HCT116 (cell line): ENCODE measurements around the gene IAH1. TPM values are rescaled to one million over a fixed set of nuclear protein-coding genes. Genes with fewer than 3 reads are reported as not detected.

Experiments
- ATAC-seq: fragments of 200-7000 bp; cut with Tn5 transposase; 2 replicates; pipeline ENCODE4 v1.9.1; 2020; ENCODE audit warnings: mild to moderate bottlenecking, moderate library complexity
- BruUV-seq: library from RNA; stranded (reverse); fragments of 400-500 nt; replicated peaks from 2 replicates; lab custom pipeline; 2021; lab: Mats Ljungman, UMichigan
- CTCF ChIA-PET: fragments of 300-600 bp; sonication (Branson Sonifier 250); formaldehyde crosslinking; loops from one replicate; lab custom pipeline; 2021; ENCODE audit warnings: antibody characterized with exemption; lab: Charles Lee
- POLR2A ChIA-PET: fragments of 300-600, 350-600 bp; sonication (Branson Sonifier 250); formaldehyde crosslinking; loops from one replicate; lab custom pipeline; 2021; ENCODE audit warnings: antibody characterized with exemption; lab: Charles Lee
- RAD21 ChIA-PET, 2 experiments: fragments of 300-600 bp; sonication (Branson Sonifier 250); formaldehyde crosslinking; loops; one replicate each; lab custom pipeline; 2023; ENCODE audit warnings: low total read pairs in 2 of 2; ENCODE audit not compliant: uncharacterized antibody in 2 of 2, unreplicated experiment in 2 of 2, low non-redundant PET in 1 of 2; lab: Charles Lee
- DNase-seq: peaks from one replicate; pipeline ENCODE4 v3.0.0-alpha.2; 2010; ENCODE audit warnings: low read depth, low spot score
- H2AFZ ChIP-seq: fragments of 200-600 bp; shearing (Covaris generic), sonication (generic); 2 replicates; pipeline ENCODE4 v1.6.1; 2017; ENCODE audit warnings: low read depth, mixed run types, mixed read lengths, antibody characterized with exemption, low read length; ENCODE audit not compliant: poor library complexity, severe bottlenecking
- H3K27ac ChIP-seq: 2 replicates; pipeline ENCODE4 v1.5.1; 2012; ENCODE audit warnings: low read depth, low read length
- H3K27me3 ChIP-seq: fragments of 200-600 bp; sonication (generic); 2 replicates; pipeline ENCODE4 v1.6.1; 2016; ENCODE audit warnings: mixed run types, low read length, mixed read lengths; ENCODE audit not compliant: insufficient read depth
- H3K36me3 ChIP-seq, 2 experiments: fragments of 200-500 bp in 1 of 2; fragments of 200-600 bp in 1 of 2; sonication (Bioruptor generic) in 1 of 2; sonication (generic) in 1 of 2; 2 replicates each; pipeline versions ENCODE4 v1.5.1 to v1.6.1; 2014 to 2016; ENCODE audit warnings: low read length in 2 of 2, inconsistent platforms in 1 of 2, mixed read lengths in 1 of 2, mixed run types in 1 of 2; ENCODE audit not compliant: insufficient read depth in 2 of 2, control insufficient read depth in 1 of 2
- H3K4me1 ChIP-seq, 2 experiments: fragments of 200-600 bp in 1 of 2; sonication (generic) in 1 of 2; 2 replicates each; pipeline versions ENCODE4 v1.5.1 to v1.6.1; 2012 to 2017; ENCODE audit warnings: low read length in 2 of 2, inconsistent platforms in 1 of 2, mild to moderate bottlenecking in 1 of 2, mixed read lengths in 1 of 2, mixed run types in 1 of 2, moderate library complexity in 1 of 2; ENCODE audit not compliant: insufficient read depth in 2 of 2, control insufficient read depth in 1 of 2
- H3K4me2 ChIP-seq: fragments of 200-600 bp; sonication (generic); 2 replicates; pipeline ENCODE4 v1.6.1; 2017; ENCODE audit warnings: mixed run types, low read length, mixed read lengths
- H3K4me3 ChIP-seq, 2 experiments: fragments of 200-600 bp in 1 of 2; sonication (generic) in 1 of 2; replicated peaks in 1 of 2; 2 replicates each; pipeline ENCODE4 v1.5.1; 2011 to 2016; ENCODE audit warnings: low read length in 2 of 2, control low read depth in 1 of 2, low read depth in 1 of 2, mild to moderate bottlenecking in 1 of 2, mixed read lengths in 1 of 2, mixed run types in 1 of 2
- H3K79me2 ChIP-seq: fragments of 200-600 bp; sonication (generic); 2 replicates; pipeline ENCODE4 v1.6.1; 2017; ENCODE audit warnings: mild to moderate bottlenecking, mixed run types, low read length, moderate library complexity, mixed read lengths; ENCODE audit not compliant: insufficient read depth
- H3K9ac ChIP-seq: fragments of 200-600 bp; sonication (generic); 2 replicates; pipeline ENCODE4 v1.6.1; 2016; ENCODE audit warnings: low read length, mixed read lengths
- H3K9me2 ChIP-seq: fragments of 200-600 bp; sonication (generic), shearing (Covaris generic); 2 replicates; pipeline ENCODE4 v1.6.1; 2017; ENCODE audit warnings: mixed run types, mild to moderate bottlenecking, moderate library complexity; ENCODE audit not compliant: insufficient read depth
- H3K9me3 ChIP-seq, 2 experiments: fragments of 200-500 bp in 1 of 2; fragments of 200-600 bp in 1 of 2; sonication (Bioruptor generic) in 1 of 2; sonication (generic) in 1 of 2; 2 replicates each; pipeline ENCODE4 v1.6.1; 2014 to 2017; ENCODE audit warnings: low read length in 2 of 2, mixed read lengths in 2 of 2, inconsistent platforms in 1 of 2, low read depth in 1 of 2, mild to moderate bottlenecking in 1 of 2, mixed run types in 1 of 2, moderate library complexity in 1 of 2; ENCODE audit not compliant: control insufficient read depth in 1 of 2, insufficient read depth in 1 of 2
- H4K20me1 ChIP-seq: fragments of 200-600 bp; sonication (generic), shearing (Covaris generic); 2 replicates; pipeline ENCODE4 v1.6.1; 2017; ENCODE audit warnings: mixed run types, mild to moderate bottlenecking, moderate library complexity; ENCODE audit not compliant: insufficient read depth
- CBX3 ChIP-seq: IDR thresholded peaks from 2 replicates; pipeline ENCODE4 v1.6.1; 2012; ENCODE audit warnings: low read depth
- EGR1 ChIP-seq: IDR thresholded peaks from 2 replicates; pipeline ENCODE4 v1.6.1; 2012; ENCODE audit warnings: low read depth
- ELF1 ChIP-seq: IDR thresholded peaks from 2 replicates; pipeline ENCODE4 v1.6.1; 2012; ENCODE audit warnings: low read depth, borderline replicate concordance
- EZH2 ChIP-seq: fragments of 200-600 bp; sonication (generic); IDR thresholded peaks from 2 replicates; pipeline ENCODE4 v1.6.1; 2017; ENCODE audit warnings: antibody characterized with exemption, mixed run types
- EZH2phosphoT487 ChIP-seq: fragments of 200-600 bp; IDR thresholded peaks from 2 replicates; pipeline ENCODE4 v1.6.1; 2018; ENCODE audit warnings: antibody characterized with exemption, borderline replicate concordance
- FOSL1 ChIP-seq: IDR thresholded peaks from 2 replicates; pipeline ENCODE4 v1.6.1; 2012; ENCODE audit warnings: low read depth
- POLR2A ChIP-seq: IDR thresholded peaks from 2 replicates; pipeline ENCODE4 v1.7.0; 2011; ENCODE audit warnings: borderline replicate concordance; ENCODE audit not compliant: insufficient read depth, insufficient read length; ENCODE audit errors: extremely low read depth
- RAD21 ChIP-seq: IDR thresholded peaks from 2 replicates; pipeline ENCODE4 v1.6.1; 2012; ENCODE audit warnings: low read depth, mild to moderate bottlenecking
- SP1 ChIP-seq: IDR thresholded peaks from 2 replicates; pipeline ENCODE4 v1.6.1; 2012; ENCODE audit warnings: low read depth
- SRF ChIP-seq: IDR thresholded peaks from 2 replicates; pipeline ENCODE4 v1.6.1; 2012; ENCODE audit warnings: low read depth
- YY1 ChIP-seq: IDR thresholded peaks from 2 replicates; pipeline ENCODE4 v1.6.1; 2011; ENCODE audit warnings: low read length, low read depth, moderate library complexity, mild to moderate bottlenecking; ENCODE audit not compliant: insufficient replicate concordance; ENCODE audit errors: extremely low read depth
- ZFX ChIP-seq: fragments of 450-650 bp; IDR thresholded peaks from 2 replicates; pipeline ENCODE4 v1.6.1; 2017
- intact Hi-C: fragments of 100-400 bp; cut with micrococcal nuclease; formaldehyde crosslinking; loops from 2 replicates; pipeline ENCODE4 v1.10.0; 2022
- total RNA-seq: library from RNA; stranded (reverse); gene quantifications from one replicate; pipeline ENCODE4 v1.2.1, GENCODE V29; 2021; ENCODE audit not compliant: unreplicated experiment
- TF ChIP-seq, protein P1 (sequence below): IDR thresholded peaks from 2 replicates; pipeline ENCODE4 v1.6.1; 2011; ENCODE audit warnings: mild to moderate bottlenecking, low read length, moderate library complexity; ENCODE audit not compliant: insufficient replicate concordance; ENCODE audit errors: extremely low read depth
- TF ChIP-seq, protein P2 (sequence below), 3 experiments: fragments of 200-600 bp in 1 of 3; sonication (generic) in 1 of 3; IDR thresholded peaks in 2 of 3; conservative IDR thresholded peaks in 1 of 3; 2 replicates each; pipeline ENCODE4 v1.5.1; 2012 to 2017; ENCODE audit warnings: low read depth in 2 of 3, low read length in 2 of 3, antibody characterized with exemption in 1 of 3, borderline replicate concordance in 1 of 3, control low read depth in 1 of 3, mild to moderate bottlenecking in 1 of 3, mixed read lengths in 1 of 3, mixed run types in 1 of 3, moderate library complexity in 1 of 3; ENCODE audit not compliant: insufficient read depth in 1 of 3
- TF ChIP-seq, protein P3 (sequence below): IDR thresholded peaks from 2 replicates; pipeline ENCODE4 v1.6.1; 2012; ENCODE audit warnings: low read depth
- TF ChIP-seq, protein P4 (sequence below): IDR thresholded peaks from 2 replicates; pipeline ENCODE4 v1.6.1; 2012

Gene IAH1
- total RNA-seq, 1 experiment from 2014 or later: 35.1 TPM

DNA sequence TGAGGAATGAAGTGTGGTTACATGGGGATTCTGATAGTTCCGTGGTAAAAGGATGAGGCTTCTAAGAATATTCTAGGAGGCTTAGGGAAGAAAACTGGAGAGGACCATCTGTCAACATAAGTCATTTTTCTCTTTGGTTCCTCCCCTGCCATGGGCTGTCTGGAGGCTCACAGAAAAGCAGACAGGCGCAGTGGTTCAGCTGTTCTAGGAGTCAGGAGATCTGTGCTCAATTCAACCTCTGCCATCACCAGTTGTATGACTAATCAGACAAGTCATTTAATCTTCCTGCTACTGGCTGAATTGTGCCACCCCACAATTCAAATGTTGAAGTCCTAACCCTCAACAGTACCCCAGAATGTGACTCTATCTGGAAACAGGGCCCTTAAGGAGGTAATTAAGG, 44.9 kb downstream of the IAH1 start:
- Histone ChIP-seq H3K36me3 (peaks cover 10 to 11% of the 10 kb centered on the region in 2 experiments; a peak in 3 of 4 replicates), H3K4me3 (no peak overlapping the region), H3K27ac (no peak overlapping the region), H2AFZ (no peak overlapping the region), H3K4me2 (no peak overlapping the region), H3K9me2 (no peaks in the 10 kb centered on the region), H3K9me3 (no peaks in the 10 kb centered on the region), H3K79me2 (no peaks in the 10 kb centered on the region), H4K20me1 (no peaks in the 10 kb centered on the region), H3K9ac (no peak overlapping the region), H3K4me1 (no peaks in the 10 kb centered on the region), H3K27me3 (no peaks in the 10 kb centered on the region)
- intact Hi-C loops: no loop called here
- RAD21 ChIA-PET: no interaction called here
- POLR2A ChIA-PET: no interaction called here
- CTCF ChIA-PET: no interaction called here
- DNase-seq (no peak), ATAC-seq (no peak)
- TF ChIP-seq, protein P1, sequence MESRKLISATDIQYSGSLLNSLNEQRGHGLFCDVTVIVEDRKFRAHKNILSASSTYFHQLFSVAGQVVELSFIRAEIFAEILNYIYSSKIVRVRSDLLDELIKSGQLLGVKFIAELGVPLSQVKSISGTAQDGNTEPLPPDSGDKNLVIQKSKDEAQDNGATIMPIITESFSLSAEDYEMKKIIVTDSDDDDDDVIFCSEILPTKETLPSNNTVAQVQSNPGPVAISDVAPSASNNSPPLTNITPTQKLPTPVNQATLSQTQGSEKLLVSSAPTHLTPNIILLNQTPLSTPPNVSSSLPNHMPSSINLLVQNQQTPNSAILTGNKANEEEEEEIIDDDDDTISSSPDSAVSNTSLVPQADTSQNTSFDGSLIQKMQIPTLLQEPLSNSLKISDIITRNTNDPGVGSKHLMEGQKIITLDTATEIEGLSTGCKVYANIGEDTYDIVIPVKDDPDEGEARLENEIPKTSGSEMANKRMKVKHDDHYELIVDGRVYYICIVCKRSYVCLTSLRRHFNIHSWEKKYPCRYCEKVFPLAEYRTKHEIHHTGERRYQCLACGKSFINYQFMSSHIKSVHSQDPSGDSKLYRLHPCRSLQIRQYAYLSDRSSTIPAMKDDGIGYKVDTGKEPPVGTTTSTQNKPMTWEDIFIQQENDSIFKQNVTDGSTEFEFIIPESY: no peak
- TF ChIP-seq EZH2phosphoT487 (no peak), YY1 (no peak), FOSL1 (no peak), POLR2A (no peak), SP1 (no peak), RAD21 (no peak), ELF1 (no peak), ZFX (no peak), EZH2 (no peak), EGR1 (no peak), SRF (no peak), CBX3 (no peak)
- TF ChIP-seq, protein P2, sequence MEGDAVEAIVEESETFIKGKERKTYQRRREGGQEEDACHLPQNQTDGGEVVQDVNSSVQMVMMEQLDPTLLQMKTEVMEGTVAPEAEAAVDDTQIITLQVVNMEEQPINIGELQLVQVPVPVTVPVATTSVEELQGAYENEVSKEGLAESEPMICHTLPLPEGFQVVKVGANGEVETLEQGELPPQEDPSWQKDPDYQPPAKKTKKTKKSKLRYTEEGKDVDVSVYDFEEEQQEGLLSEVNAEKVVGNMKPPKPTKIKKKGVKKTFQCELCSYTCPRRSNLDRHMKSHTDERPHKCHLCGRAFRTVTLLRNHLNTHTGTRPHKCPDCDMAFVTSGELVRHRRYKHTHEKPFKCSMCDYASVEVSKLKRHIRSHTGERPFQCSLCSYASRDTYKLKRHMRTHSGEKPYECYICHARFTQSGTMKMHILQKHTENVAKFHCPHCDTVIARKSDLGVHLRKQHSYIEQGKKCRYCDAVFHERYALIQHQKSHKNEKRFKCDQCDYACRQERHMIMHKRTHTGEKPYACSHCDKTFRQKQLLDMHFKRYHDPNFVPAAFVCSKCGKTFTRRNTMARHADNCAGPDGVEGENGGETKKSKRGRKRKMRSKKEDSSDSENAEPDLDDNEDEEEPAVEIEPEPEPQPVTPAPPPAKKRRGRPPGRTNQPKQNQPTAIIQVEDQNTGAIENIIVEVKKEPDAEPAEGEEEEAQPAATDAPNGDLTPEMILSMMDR (IDR thresholded peaks at IDR 0.05 in 2 of 3, conservative IDR thresholded peaks at IDR 0.05 in 1 of 3; ENCODE audit: borderline replicate concordance in 1 of 3, insufficient read depth in 1 of 3, low read depth in 2 of 3, low read length in 2 of 3): no peak
- TF ChIP-seq, protein P3, sequence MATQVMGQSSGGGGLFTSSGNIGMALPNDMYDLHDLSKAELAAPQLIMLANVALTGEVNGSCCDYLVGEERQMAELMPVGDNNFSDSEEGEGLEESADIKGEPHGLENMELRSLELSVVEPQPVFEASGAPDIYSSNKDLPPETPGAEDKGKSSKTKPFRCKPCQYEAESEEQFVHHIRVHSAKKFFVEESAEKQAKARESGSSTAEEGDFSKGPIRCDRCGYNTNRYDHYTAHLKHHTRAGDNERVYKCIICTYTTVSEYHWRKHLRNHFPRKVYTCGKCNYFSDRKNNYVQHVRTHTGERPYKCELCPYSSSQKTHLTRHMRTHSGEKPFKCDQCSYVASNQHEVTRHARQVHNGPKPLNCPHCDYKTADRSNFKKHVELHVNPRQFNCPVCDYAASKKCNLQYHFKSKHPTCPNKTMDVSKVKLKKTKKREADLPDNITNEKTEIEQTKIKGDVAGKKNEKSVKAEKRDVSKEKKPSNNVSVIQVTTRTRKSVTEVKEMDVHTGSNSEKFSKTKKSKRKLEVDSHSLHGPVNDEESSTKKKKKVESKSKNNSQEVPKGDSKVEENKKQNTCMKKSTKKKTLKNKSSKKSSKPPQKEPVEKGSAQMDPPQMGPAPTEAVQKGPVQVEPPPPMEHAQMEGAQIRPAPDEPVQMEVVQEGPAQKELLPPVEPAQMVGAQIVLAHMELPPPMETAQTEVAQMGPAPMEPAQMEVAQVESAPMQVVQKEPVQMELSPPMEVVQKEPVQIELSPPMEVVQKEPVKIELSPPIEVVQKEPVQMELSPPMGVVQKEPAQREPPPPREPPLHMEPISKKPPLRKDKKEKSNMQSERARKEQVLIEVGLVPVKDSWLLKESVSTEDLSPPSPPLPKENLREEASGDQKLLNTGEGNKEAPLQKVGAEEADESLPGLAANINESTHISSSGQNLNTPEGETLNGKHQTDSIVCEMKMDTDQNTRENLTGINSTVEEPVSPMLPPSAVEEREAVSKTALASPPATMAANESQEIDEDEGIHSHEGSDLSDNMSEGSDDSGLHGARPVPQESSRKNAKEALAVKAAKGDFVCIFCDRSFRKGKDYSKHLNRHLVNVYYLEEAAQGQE: no peak
- TF ChIP-seq, protein P4, sequence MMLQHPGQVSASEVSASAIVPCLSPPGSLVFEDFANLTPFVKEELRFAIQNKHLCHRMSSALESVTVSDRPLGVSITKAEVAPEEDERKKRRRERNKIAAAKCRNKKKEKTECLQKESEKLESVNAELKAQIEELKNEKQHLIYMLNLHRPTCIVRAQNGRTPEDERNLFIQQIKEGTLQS: no peak
- BruUV-seq: no TSS peak
